NCI-H1694 (cell line): ENCODE data around the gene PWWP2B.

Source experiments
- DNase-seq: peaks from one replicate; lab custom pipeline; 2025; lab: John Stamatoyannopoulos, UW

The PWWP2B gene

DNA sequence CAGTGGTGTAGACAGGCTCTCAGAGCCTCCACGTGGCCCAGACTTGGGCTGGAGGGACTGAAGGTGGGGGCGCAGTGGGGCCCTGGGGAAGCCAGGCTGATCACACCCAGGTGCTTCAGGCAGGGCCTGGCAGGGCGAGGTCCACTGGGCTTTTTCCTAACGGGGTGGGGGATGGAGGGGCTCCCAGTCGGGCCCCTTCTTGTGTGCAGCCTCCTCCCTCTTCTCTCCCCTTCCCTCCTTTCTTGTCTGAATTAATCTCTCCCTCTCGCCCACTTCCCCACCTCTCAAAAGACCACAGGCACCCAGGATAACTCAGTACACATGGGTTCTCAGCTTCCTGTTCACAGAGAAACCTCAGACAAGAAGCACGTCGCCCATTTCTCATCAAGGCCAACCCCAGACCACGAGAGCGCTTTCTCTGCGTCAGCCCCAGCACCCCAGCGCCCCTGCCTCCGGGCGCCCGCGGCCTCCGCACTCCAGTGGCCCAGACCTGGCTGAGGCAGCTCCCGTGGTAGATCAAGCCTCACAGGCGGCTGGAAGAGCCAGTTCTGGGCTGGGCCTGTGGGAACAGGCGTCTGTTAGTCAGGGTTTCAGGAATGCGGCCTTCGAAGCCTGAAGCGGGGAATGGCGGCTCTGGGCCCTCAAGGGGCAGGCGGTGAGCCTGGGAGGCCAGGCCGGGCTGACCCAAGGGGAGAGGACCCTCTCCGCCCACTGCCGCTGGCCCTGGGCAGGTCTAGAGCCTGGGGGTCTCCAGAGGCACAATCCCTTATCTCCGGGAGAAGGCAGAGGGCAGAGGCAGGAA lies 50.6 kb downstream of the PWWP2B start:
- no peak for DNase-seq

DNA sequence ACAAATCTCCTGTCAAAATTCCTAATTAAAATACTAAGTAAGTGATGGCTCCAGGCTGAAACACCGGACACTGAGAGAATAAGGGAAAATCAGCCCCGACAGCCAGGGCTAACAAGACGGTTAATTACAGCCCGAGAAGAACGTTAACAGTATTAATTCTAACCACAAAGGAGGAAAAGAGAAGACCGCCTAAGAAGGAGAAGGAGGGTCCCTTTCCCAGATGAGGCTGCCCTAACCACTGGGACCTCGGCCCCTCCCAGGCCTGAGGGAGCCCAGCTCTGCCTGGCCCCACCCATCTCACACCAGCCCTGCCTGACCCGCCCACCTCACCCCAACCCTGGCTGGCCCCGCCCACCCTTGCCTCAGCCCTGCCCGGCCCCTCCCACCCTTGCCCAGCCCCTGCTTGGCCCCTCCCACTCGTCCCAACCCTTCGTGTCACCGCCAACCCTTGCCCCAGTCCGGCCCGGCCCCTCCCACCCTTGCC lies 51.3 kb downstream of the PWWP2B start:
- no peak for DNase-seq

GRCh38 chr10:132449051-132449810 lies 52.2 kb downstream of the PWWP2B start:
- no peak for DNase-seq

- no peak for DNase-seq
Measured at GRCh38 chr10:132449811-132450181, 52.8 kb downstream of the PWWP2B start.

GRCh38 chr10:132450466-132450824 lies 53.4 kb downstream of the PWWP2B start:
- no peak for DNase-seq

- DNase-seq: no peak
Measured at GRCh38 chr10:132450825-132451505, 54.0 kb downstream of the PWWP2B start.

GRCh38 chr10:132451506-132452215 lies 54.7 kb downstream of the PWWP2B start:
- no peak for DNase-seq

GRCh38 chr10:132452216-132452650 lies 55.2 kb downstream of the PWWP2B start:
- DNase-seq: no peak

DNA sequence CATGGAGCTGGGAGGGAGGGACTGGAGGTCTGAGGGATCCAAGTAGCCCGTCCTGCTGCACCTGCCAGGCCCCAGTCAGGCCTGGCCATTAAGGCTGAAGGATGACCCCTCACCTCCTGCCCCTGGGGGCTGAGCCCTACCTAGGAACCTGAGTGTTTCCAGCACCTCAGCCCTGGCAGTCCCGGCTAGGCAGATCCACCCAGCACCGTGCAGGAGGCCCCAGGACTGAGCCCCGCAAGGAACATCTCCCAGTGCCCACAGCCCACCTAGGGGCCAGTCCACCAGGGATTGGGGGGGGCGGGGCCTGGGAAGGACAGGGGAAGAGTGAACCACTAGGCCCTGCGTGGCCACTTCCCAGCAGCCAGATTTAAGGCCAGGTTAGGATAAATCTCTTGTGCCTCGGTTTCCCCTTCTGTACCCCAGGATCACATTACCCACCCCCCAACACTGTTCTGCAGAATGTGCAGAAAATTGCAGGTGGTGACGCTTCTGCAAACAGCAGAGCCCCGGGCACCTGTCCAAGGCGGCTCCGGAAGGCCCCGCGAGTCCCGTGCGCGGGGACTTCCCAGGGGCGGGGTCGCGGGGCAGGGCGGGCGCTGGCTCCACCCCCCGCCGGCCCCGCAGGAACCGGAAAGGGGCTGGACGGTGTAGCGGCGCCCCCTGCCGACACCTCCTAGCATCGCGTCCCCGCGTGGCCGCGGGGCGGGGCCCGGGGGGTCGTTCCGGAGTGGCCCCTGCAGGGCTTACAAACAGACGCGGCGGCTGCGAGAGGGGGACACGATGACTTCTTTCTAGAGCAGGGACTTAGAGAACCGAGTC lies 55.9 kb downstream of the PWWP2B start:
- no peak for DNase-seq

DNA sequence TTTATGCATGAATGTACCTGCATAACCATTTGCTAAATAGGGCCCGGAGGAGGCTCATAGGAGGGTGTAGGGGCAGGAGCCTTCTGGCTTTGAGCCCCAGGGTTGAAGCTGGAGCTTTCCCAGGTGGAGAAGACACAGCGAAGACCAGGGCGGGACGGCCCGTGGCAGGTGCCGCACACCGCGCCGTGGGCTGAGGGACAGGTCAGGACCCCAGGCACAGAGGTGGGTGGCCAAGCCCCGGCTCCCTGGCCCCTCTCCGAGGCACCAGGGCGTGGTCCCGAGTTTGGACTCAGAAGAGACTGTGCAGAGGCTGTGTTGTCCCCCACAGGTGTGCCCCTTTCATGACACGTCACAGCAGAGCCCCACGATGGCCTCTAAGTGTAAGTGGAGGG lies 56.5 kb downstream of the PWWP2B start:
- no peak for DNase-seq

GRCh38 chr10:132454296-132455198 lies 57.5 kb downstream of the PWWP2B start:
- no peak for DNase-seq

- DNase-seq: no peak
Measured at GRCh38 chr10:132455441-132455971, 58.5 kb downstream of the PWWP2B start.

DNA sequence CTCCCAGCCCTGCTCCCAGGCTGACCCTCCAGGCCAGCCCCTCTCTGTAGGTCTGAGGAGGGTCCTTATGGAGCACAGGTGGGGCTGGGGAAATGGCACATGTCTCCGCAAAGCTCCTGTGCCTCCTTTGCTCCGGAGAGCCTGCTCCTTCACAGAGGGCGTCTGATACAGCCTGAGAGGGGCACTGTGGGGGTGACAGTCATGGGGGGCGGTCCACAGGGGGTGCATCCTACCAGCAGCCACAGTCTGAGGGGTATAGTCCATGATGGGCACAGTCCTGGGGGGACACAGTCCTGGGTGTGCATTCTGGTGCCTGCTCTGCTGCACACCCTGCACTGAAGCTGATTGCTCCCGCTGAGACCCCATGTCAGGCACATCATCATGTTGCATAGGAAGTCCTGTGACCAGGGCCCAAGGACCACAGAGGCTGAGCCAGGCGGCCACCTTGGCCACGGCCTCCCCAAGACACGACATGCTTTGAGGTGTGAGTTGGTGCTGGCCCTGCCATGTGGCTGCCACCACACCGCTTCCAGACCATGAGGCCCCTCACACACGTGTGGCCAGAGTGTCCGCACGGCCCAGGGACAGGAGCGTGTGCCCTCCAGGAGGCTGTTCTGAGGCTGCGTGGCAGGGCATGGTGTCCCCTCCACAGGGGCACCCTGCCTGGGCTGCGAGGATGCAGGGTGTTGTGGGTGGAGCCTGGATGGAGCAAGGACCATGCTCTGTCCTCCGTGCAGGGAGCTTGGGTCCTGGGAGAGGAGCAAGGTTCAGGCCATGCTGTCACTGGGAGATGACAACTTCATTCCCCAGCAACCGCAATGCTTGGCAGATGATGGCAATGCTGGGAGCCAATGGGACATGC lies 59.2 kb downstream of the PWWP2B start:
- no peak for DNase-seq

- no peak for DNase-seq
Measured at GRCh38 chr10:132456881-132457280, 59.9 kb downstream of the PWWP2B start.

DNA sequence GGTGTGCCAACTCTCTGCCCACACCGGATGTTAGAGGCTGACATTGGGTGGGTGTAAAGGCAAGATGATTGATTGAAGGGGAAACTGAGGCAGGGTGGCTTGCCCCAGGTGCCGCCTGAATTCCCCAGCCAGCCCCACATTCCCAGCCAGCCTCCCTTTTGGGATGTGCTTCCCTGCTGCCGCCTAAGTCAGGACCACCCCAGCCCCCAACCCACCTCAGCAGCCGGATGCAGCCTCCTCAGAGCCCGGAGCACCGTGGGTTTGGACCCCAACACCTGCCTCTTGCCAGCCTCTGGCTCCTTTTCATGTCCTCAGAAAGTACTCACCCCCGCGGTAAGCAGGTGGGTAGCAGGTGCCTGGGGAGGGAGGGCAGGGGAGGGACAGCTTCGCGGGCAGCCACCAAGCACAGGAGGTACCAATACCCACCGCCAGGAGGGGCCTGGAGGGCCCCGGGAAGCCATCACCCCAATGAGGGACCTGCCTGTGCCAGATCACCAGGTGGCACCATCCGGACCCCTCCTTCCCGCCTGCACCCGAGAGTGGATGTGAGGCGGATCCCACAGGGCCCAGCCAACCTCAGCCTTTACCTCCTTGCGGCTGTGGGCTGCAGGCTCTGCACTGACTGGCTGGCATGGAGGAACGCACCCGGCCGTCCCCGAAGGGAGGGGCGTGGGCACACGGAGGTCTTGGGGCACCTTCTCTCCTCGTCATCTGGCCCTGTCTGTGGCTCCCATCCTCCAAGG lies 60.5 kb downstream of the PWWP2B start:
- DNase-seq: no peak

DNA sequence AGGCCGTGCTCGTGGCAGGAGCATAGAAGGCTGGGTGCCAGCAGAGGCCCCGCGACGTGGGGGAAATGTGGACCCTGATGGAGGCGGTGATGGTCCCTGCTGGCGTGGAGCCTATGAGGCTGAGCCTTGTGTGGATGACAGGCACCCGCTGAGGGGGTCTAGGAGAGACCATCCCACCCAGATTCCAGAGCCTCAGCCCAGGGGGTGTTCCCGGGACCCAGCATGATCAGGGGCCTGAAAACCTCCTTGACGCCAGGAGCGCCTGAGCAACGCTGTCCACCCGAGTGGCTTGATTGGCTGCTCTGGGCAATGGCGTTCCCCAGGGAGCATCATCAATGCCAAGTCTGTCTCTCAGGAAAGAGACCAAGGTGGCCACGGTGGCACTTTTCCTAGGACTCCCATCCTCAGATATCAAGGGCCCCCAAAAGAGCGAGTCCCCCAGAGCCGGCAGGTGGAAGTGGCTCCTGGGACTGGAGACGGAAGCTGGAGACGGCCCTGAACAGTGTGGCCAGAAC lies 61.1 kb downstream of the PWWP2B start:
- DNase-seq: no peak

DNA sequence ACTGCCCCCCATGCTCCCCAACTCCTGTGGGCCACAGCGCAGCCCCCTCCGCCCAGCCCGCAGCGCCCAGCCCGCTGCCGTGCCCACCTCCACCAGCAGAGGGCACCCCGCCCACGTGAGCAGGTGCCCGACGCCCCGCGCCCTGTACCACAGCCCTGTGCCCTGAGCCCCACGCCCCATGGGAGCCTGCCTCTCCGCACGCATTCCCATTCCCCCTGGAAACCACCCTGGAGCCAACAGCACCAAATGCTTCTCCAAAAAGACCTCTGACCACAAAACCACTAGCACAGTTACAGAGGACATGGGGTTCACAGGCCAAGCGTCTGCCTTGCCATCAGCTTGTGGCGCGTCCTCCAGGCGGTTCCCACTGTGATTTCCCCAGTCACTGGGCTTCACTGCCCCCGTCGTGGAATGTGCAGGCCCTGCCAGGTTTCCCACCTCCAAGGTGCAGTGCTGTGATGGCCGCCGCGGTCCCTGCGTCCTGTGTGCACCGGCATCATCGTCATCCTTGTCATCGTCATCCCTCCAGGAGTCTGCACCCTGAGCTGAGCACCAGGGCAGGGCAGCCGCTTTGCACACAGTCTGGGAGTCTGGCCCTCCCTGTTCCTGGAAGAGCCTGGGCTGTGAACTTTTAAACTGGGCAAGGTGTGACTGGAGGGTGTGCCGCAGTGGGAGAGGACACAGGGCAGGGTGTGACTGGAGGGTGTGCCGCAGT lies 61.7 kb downstream of the PWWP2B start:
- DNase-seq: no peak
